Memory B cell (primary cell): ENCODE results near the gene SMTNL2.

ENCODE experiments used
- ATAC-seq: fragments of 150-1000 bp; cut with Tn5 transposase; 2 replicates; pipeline ENCODE4 v1.10.0; 2021; ENCODE audit warnings: low read depth, mild to moderate bottlenecking, moderate library complexity
- DNase-seq, 2 donors: peaks; one replicate each; pipeline ENCODE4 v3.0.0; 2022; ENCODE audit warnings: low spot score in 2 of 2
- H3K27ac Mint-ChIP-seq: one replicate; pipeline ENCODE4 v1.8.0; 2022; ENCODE audit warnings: mild to moderate bottlenecking, moderate library complexity, mixed read lengths
- H3K27me3 Mint-ChIP-seq: one replicate; pipeline ENCODE4 v1.8.0; 2022; ENCODE audit warnings: mixed read lengths
- H3K36me3 Mint-ChIP-seq: one replicate; pipeline ENCODE4 v1.8.0; 2022; ENCODE audit warnings: mild to moderate bottlenecking, mixed read lengths
- H3K4me1 Mint-ChIP-seq: one replicate; pipeline ENCODE4 v1.8.0; 2022; ENCODE audit warnings: mixed read lengths
- H3K4me3 Mint-ChIP-seq: one replicate; pipeline ENCODE4 v1.8.0; 2022; ENCODE audit warnings: mild to moderate bottlenecking, moderate library complexity, mixed read lengths
- H3K9me3 Mint-ChIP-seq: one replicate; pipeline ENCODE4 v1.8.0; 2022; ENCODE audit warnings: mixed read lengths

The SMTNL2 gene

GRCh38 chr17:4551141-4551540 lies 33.2 kb upstream of the SMTNL2 start:
- Mint-ChIP-seq H3K9me3 (no peaks in the 10 kb centered on the region), H3K4me3 (no peak overlapping the region), H3K4me1 (peaks cover 14% of the 10 kb centered on the region), H3K36me3 (peaks cover 11% of the 10 kb centered on the region), H3K27me3 (no peaks in the 10 kb centered on the region), H3K27ac (no peak overlapping the region)
- ATAC-seq (no peak), DNase-seq (no peak)

- Mint-ChIP-seq H3K27ac (no peak overlapping the region), H3K9me3 (no peaks in the 10 kb centered on the region), H3K27me3 (no peaks in the 10 kb centered on the region), H3K4me3 (no peak overlapping the region), H3K4me1 (peaks cover 15% of the 10 kb centered on the region), H3K36me3 (peaks cover 8% of the 10 kb centered on the region)
- DNase-seq (no peak), ATAC-seq (no peak)
Observed at GRCh38 chr17:4551796-4552525, 32.4 kb upstream of the SMTNL2 start.

GRCh38 chr17:4553669-4554068 lies 30.7 kb upstream of the SMTNL2 start:
- Mint-ChIP-seq H3K9me3 (no peaks in the 10 kb centered on the region), H3K27me3 (peaks cover 2% of the 10 kb centered on the region), H3K4me1 (peaks cover 15% of the 10 kb centered on the region), H3K27ac (no peak overlapping the region), H3K4me3 (peak overlapping the region; percentile 68), H3K36me3 (peaks cover 3% of the 10 kb centered on the region)
- ATAC-seq (no peak), DNase-seq (no peak)

DNA sequence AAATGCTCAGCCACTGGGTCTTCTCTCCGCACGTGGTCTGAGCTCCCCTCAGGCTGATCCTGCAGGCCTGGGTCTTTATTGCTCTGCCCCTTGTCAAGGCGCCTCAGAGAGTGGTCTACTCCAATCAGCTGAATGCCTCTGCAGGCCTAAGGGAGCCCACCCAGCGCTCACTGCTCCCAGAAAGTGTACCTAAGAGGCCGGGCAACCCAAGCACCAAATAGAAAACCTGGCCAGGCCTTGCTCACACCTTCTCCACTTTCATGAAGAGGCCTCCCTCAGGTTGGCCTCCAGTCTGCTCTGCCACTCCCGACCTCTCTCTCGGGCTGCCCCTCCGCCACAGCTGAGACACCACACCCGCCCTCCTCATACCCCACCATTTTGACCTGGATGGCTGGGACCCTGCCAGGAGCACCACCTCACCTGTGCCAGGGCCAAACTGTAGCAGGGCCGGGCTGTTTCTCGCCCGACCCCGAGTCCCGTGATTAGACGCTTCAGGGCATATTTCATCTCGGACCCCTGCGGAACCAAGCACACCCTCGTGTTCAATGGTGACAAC lies 29.8 kb upstream of the SMTNL2 start:
- Mint-ChIP-seq H3K4me3 (peak overlapping the region; percentile 97), H3K27me3 (peaks cover 2% of the 10 kb centered on the region), H3K27ac (peak overlapping the region; percentile 87), H3K4me1 (peaks cover 15% of the 10 kb centered on the region), H3K9me3 (no peaks in the 10 kb centered on the region), H3K36me3 (peaks cover 3% of the 10 kb centered on the region)
- DNase-seq (no peak), ATAC-seq (no peak)

DNA sequence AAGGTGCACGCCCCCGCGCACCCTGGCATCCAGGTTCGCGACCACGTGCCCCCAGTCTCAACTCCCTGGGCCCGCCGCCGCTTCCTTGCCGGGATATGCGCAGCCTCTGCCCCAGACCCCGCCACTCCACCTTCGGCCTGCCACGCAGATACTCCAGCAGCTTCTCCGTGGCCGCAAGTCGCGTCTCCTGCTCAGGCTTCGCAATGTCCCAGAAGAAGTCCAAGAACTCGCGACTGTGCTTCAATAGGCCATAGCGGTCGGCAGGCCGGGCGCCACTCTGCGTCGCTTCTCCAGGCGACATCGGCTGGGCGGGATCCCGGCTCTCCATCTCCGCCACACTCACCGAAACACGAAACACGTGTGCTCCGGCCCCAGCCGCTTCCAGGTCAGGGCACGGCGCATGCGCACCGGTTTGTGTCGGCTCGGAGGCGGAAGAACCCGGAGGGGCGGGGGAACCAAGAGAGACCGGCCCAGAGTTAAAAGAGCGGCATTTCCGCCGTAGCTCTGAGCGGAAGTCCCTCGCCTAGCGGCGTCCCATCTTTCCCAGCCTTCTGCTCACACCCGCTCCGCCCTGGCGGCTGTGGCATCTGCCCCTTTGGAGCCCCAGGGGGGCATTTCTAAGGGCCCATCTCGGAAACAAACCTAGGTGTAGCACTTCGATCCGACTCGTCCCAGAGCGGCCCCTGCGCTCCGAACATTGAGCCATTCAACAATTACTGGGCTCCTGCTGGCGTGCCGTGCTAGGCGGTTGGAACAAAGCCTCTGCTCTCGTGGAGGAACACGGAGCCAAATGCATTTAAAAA lies 29.1 kb upstream of the SMTNL2 start, which contains the start of gene MYBBP1A:
Gene MYBBP1A (minus strand): TSS at position 388 of the 803 bp plus-strand sequence. CDS start 60 bp downstream, at position 328.
- Mint-ChIP-seq H3K36me3 (peaks cover 3% of the 10 kb centered on the region), H3K27ac (peak within 1 kb of the TSS; percentile 87), H3K4me3 (peak within 1 kb of the TSS; percentile 97), H3K4me1 (peaks cover 15% of the 10 kb centered on the region), H3K27me3 (peaks cover 2% of the 10 kb centered on the region), H3K9me3 (no peaks in the 10 kb centered on the region)
- ATAC-seq (peak; percentile 96), DNase-seq (peak; percentile 90 to 93)

GRCh38 chr17:4555873-4556759 lies 28.2 kb upstream of the SMTNL2 start:
- ATAC-seq, result no peak
- H3K27ac Mint-ChIP-seq, result peak overlapping the region; percentile 87
- DNase-seq, result no peak
- peak overlapping the region; percentile 97 for H3K4me3 Mint-ChIP-seq
- peaks cover 1% of the 10 kb centered on the region for H3K36me3 Mint-ChIP-seq
- no peaks in the 10 kb centered on the region for H3K9me3 Mint-ChIP-seq
- H3K27me3 Mint-ChIP-seq, result peaks cover 2% of the 10 kb centered on the region
- peaks cover 16% of the 10 kb centered on the region for H3K4me1 Mint-ChIP-seq

GRCh38 chr17:4556996-4557395 lies 27.3 kb upstream of the SMTNL2 start:
- peak overlapping the region; percentile 87 for H3K27ac Mint-ChIP-seq
- H3K9me3 Mint-ChIP-seq, result no peaks in the 10 kb centered on the region
- H3K4me1 Mint-ChIP-seq, result peaks cover 22% of the 10 kb centered on the region
- H3K36me3 Mint-ChIP-seq, result no peaks in the 10 kb centered on the region
- ATAC-seq (no peak), DNase-seq (no peak)
- H3K4me3 Mint-ChIP-seq, result no peak overlapping the region
- H3K27me3 Mint-ChIP-seq, result peaks cover 2% of the 10 kb centered on the region

GRCh38 chr17:4557626-4558346 lies 26.5 kb upstream of the SMTNL2 start:
- ATAC-seq, result no peak
- no peaks in the 10 kb centered on the region for H3K9me3 Mint-ChIP-seq

GRCh38 chr17:4558347-4558971 lies 25.9 kb upstream of the SMTNL2 start:
- no peak overlapping the region for H3K4me3 Mint-ChIP-seq
- H3K9me3 Mint-ChIP-seq, result no peaks in the 10 kb centered on the region

More at GRCh38 chr17:4557626-4558346, 26.5 kb upstream of the SMTNL2 start:
- peaks cover 2% of the 10 kb centered on the region for H3K27me3 Mint-ChIP-seq
- peaks cover 29% of the 10 kb centered on the region for H3K4me1 Mint-ChIP-seq
- no peak overlapping the region for H3K4me3 Mint-ChIP-seq
- H3K27ac Mint-ChIP-seq, result no peak overlapping the region
- H3K36me3 Mint-ChIP-seq, result no peaks in the 10 kb centered on the region
- DNase-seq, result no peak

DNA sequence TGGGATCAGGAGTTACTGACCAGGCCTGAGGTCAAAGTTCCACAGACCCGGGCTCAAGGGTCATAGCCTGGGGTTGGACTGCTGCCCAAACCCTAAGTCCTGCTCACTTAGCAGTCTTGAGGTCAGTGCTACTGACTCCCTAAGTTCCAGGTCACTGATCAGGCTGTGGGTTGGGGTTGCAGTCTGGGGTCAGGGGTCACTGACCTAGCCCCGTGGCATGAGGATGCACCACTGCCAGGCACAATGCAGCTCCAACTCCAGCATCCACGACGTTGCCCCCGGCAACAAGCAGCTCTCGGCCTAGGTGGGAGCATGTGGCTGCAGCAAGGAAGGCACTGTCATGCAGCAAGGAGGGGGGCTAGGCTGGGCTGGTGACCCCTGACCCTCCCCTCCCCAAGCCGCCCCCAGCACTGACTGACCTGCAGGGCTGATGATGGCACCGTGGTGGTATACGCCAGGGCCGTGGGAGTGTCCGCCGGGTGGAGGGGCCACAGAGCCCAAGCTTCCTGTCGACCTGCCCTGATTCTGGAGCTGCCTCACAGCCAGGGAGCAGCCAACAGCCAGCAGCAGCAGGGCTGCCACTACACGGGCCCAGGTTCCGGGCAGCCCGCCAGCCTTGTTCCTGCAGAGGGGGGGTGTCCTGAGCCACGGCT lies 25.1 kb upstream of the SMTNL2 start:
- H3K27ac Mint-ChIP-seq, result no peak overlapping the region

More at GRCh38 chr17:4558347-4558971, 25.9 kb upstream of the SMTNL2 start:
- Mint-ChIP-seq H3K4me1 (peaks cover 30% of the 10 kb centered on the region), H3K36me3 (no peaks in the 10 kb centered on the region), H3K27me3 (peaks cover 2% of the 10 kb centered on the region), H3K27ac (no peak overlapping the region)
- no peak for DNase-seq
- no peak for ATAC-seq

GRCh38 chr17:4559966-4560365 lies 24.4 kb upstream of the SMTNL2 start:
- Mint-ChIP-seq H3K27ac (no peak overlapping the region), H3K36me3 (no peaks in the 10 kb centered on the region), H3K4me3 (no peak overlapping the region), H3K4me1 (peaks cover 23% of the 10 kb centered on the region), H3K9me3 (no peaks in the 10 kb centered on the region), H3K27me3 (peaks cover 2% of the 10 kb centered on the region)
- no peak for ATAC-seq
- DNase-seq, result no peak

More for the DNA sequence above, 25.1 kb upstream of the SMTNL2 start:
- Mint-ChIP-seq H3K9me3 (no peaks in the 10 kb centered on the region), H3K4me3 (no peak overlapping the region), H3K4me1 (peaks cover 28% of the 10 kb centered on the region), H3K36me3 (no peaks in the 10 kb centered on the region), H3K27me3 (peaks cover 2% of the 10 kb centered on the region)
- no peak for DNase-seq
- no peak for ATAC-seq

GRCh38 chr17:4560421-4560820 lies 23.9 kb upstream of the SMTNL2 start, which contains the start of gene GGT6:
GGT6 (minus strand) TSS chr17:4560577; CDS start chr17:4560521, 56 bp downstream.
- Mint-ChIP-seq H3K27me3 (peaks cover 2% of the 10 kb centered on the region), H3K27ac (no peak within 1 kb of the TSS), H3K4me3 (no peak within 1 kb of the TSS), H3K36me3 (no peaks in the 10 kb centered on the region), H3K4me1 (peaks cover 23% of the 10 kb centered on the region), H3K9me3 (no peaks in the 10 kb centered on the region)
- DNase-seq (no peak), ATAC-seq (no peak)
